Cardiac muscle cell (in vitro differentiated cells and primary cell): ENCODE measurements around the gene RAD51. TPM values are rescaled to one million over a fixed set of nuclear protein-coding genes. Genes with fewer than 3 reads are reported as not detected.
A peak's percentile ranks its signal among the peaks of the same experiment; 100 is the strongest.

Experiments
- DNase-seq, 2 donors: peaks; one replicate each; pipeline versions ENCODE4 v3.0.0 to v3.0.0-alpha.2; 2010 to 2017; ENCODE audit warnings: low read depth in 1 of 2, low spot score in 1 of 2
- H3K27ac ChIP-seq: fragments of 200-600 bp; sonication (generic); 2 replicates; pipeline ENCODE4 v1.5.1; 2016
- H3K27me3 ChIP-seq: fragments of 200-600 bp; sonication (generic); 2 replicates; pipeline ENCODE4 v1.6.0; 2016; ENCODE audit warnings: control low read depth
- H3K36me3 ChIP-seq: fragments of 200-600 bp; sonication (generic); 2 replicates; pipeline ENCODE4 v1.5.1; 2016; ENCODE audit warnings: control low read depth
- H3K4me1 ChIP-seq: fragments of 200-600 bp; sonication (generic); 2 replicates; pipeline ENCODE4 v1.8.1; 2017; ENCODE audit warnings: low read depth, mild to moderate bottlenecking, mixed run types
- H3K4me3 ChIP-seq: fragments of 200-600 bp; sonication (generic); 2 replicates; pipeline ENCODE4 v1.5.1; 2016; ENCODE audit warnings: mild to moderate bottlenecking
- H3K9me3 ChIP-seq: fragments of 200-600 bp; sonication (generic); 2 replicates; pipeline ENCODE4 v1.5.1; 2017; ENCODE audit warnings: low read depth, mild to moderate bottlenecking, control low read depth
- CTCF ChIP-seq: IDR thresholded peaks from 2 replicates; pipeline ENCODE4 v1.5.1; 2012; ENCODE audit warnings: low read depth, mild to moderate bottlenecking, low read length
- polyA plus RNA-seq: library from polyadenylated mRNA; unstranded; fragments of >200 nt; fragmentation: Nextera tagmentation; extraction: Ambion mirVana; gene quantifications from 2 replicates; pipeline ENCODE4 v1.2.1, GENCODE V29; 2016
- total RNA-seq: library from RNA; depleted of rRNA; stranded (reverse); fragments of >200 nt; gene quantifications from 2 replicates; pipeline ENCODE4 v1.2.3, GENCODE V29; 2016

Gene RAD51
- total and polyA plus RNA-seq, 2 experiments from 2014 or later: 6.0 to 17.5 TPM

- Histone ChIP-seq H3K9me3 (no peaks in the 10 kb centered on the region), H3K27me3 (no peaks in the 10 kb centered on the region), H3K36me3 (no peaks in the 10 kb centered on the region), H3K4me3 (peak overlapping the region; percentile 51), H3K27ac (peak overlapping the region; percentile 77), H3K4me1 (peaks cover 3% of the 10 kb centered on the region)
- DNase-seq: peak; percentile 22 to 31
- no peak for TF ChIP-seq CTCF
Measured at GRCh38 chr15:40764629-40765103, 69.7 kb downstream of the RAD51 start.

GRCh38 chr15:40766194-40766815 lies 71.3 kb downstream of the RAD51 start:
- Histone ChIP-seq H3K4me3 (no peak overlapping the region), H3K27ac (no peak overlapping the region), H3K9me3 (no peaks in the 10 kb centered on the region), H3K4me1 (peaks cover 3% of the 10 kb centered on the region), H3K36me3 (no peaks in the 10 kb centered on the region), H3K27me3 (no peaks in the 10 kb centered on the region)
- TF ChIP-seq CTCF: no peak
- no peak for DNase-seq

GRCh38 chr15:40766906-40767837 lies 72.2 kb downstream of the RAD51 start:
- peaks cover 3% of the 10 kb centered on the region for H3K4me1 ChIP-seq
- H3K4me3 ChIP-seq: no peak overlapping the region
- H3K36me3 ChIP-seq: no peaks in the 10 kb centered on the region
- H3K9me3 ChIP-seq: no peaks in the 10 kb centered on the region
- no peak for TF ChIP-seq CTCF
- no peak overlapping the region for H3K27ac ChIP-seq
- no peaks in the 10 kb centered on the region for H3K27me3 ChIP-seq
- DNase-seq: peak in 1 of 2 donors; percentile 45

- Histone ChIP-seq H3K27ac (no peak overlapping the region), H3K36me3 (no peaks in the 10 kb centered on the region), H3K4me3 (no peak overlapping the region), H3K4me1 (peaks cover 3% of the 10 kb centered on the region), H3K27me3 (no peaks in the 10 kb centered on the region), H3K9me3 (no peaks in the 10 kb centered on the region)
- TF ChIP-seq CTCF: no peak
- DNase-seq: no peak
Measured at GRCh38 chr15:40767838-40768500, 73.0 kb downstream of the RAD51 start.

GRCh38 chr15:40768521-40769273 lies 73.7 kb downstream of the RAD51 start:
- Histone ChIP-seq H3K9me3 (no peaks in the 10 kb centered on the region), H3K4me3 (no peak overlapping the region), H3K4me1 (no peaks in the 10 kb centered on the region), H3K36me3 (no peaks in the 10 kb centered on the region), H3K27ac (no peak overlapping the region), H3K27me3 (no peaks in the 10 kb centered on the region)
- TF ChIP-seq CTCF: no peak
- no peak for DNase-seq
